HG03280 (cell line): ENCODE data around the gene SLC26A5.
"Not testable (repeated sequence)": the region's sequence is repeated elsewhere in the genome, so short reads cannot be mapped to it uniquely, and the experiment has no call there.

Source experiments
- ATAC-seq: cut with Tn5 transposase; IDR thresholded peaks from one replicate; pipeline ENCODE4 v1.9.1; 2021; ENCODE audit warnings: mild to moderate bottlenecking, moderate library complexity; ENCODE audit not compliant: unreplicated experiment

SLC26A5 gene

GRCh38 chr7:103446049-103446520 lies at the start of gene SLC26A5:
Gene SLC26A5, minus strand, starts transcription at chr7:103446207. Its CDS starts 24,693 bp downstream, at chr7:103421514.
- no peak for ATAC-seq

GRCh38 chr7:103487419-103487818 lies 41.4 kb upstream of the SLC26A5 start:
- no peak for ATAC-seq

- not testable (repeated sequence) for ATAC-seq
Measured at GRCh38 chr7:103486873-103487272, 40.9 kb upstream of the SLC26A5 start.

- ATAC-seq, result no peak
Measured at GRCh38 chr7:103480771-103481170, 34.8 kb upstream of the SLC26A5 start.

- ATAC-seq, result no peak
Measured at GRCh38 chr7:103474956-103475355, 28.9 kb upstream of the SLC26A5 start.

GRCh38 chr7:103469095-103469948 lies 23.3 kb upstream of the SLC26A5 start:
- no peak for ATAC-seq

GRCh38 chr7:103466814-103467213 lies 20.8 kb upstream of the SLC26A5 start:
- no peak for ATAC-seq

- no peak for ATAC-seq
Measured at GRCh38 chr7:103462358-103462757, 16.4 kb upstream of the SLC26A5 start.

GRCh38 chr7:103447073-103447960 lies 1.3 kb upstream of the SLC26A5 start:
- ATAC-seq, result peak; percentile 73

GRCh38 chr7:103445228-103446048 lies 569 bp downstream of the SLC26A5 start:
- no peak for ATAC-seq

GRCh38 chr7:103439661-103440060 lies 6.3 kb downstream of the SLC26A5 start:
- no peak for ATAC-seq

GRCh38 chr7:103437623-103438022 lies 8.4 kb downstream of the SLC26A5 start:
- no peak for ATAC-seq

- no peak for ATAC-seq
Measured at GRCh38 chr7:103432712-103433111, 13.3 kb downstream of the SLC26A5 start.

GRCh38 chr7:103425177-103425576 lies 20.8 kb downstream of the SLC26A5 start:
- ATAC-seq, result no peak

- ATAC-seq, result no peak
Measured at GRCh38 chr7:103423467-103424179, 22.4 kb downstream of the SLC26A5 start.

GRCh38 chr7:103420857-103421384 lies 25.1 kb downstream of the SLC26A5 start:
- no peak for ATAC-seq

GRCh38 chr7:103418241-103418640 lies 27.8 kb downstream of the SLC26A5 start:
- no peak for ATAC-seq

- no peak for ATAC-seq
Measured at GRCh38 chr7:103413407-103413806, 32.6 kb downstream of the SLC26A5 start.

- ATAC-seq, result no peak
Measured at GRCh38 chr7:103412151-103412550, 33.9 kb downstream of the SLC26A5 start.
